Ishikawa (cell line): ENCODE measurements around the gene DEFB131B.

Experiments used
- CEBPB ChIP-seq: IDR thresholded peaks from 2 replicates; pipeline ENCODE4 v1.6.1; 2012
- CREB1 ChIP-seq: IDR thresholded peaks from 2 replicates; pipeline ENCODE4 v1.6.1; 2012; ENCODE audit warnings: low read depth
- EGR1 ChIP-seq: IDR thresholded peaks from 2 replicates; pipeline ENCODE4 v1.6.1; 2012
- EP300 ChIP-seq: IDR thresholded peaks from 2 replicates; pipeline ENCODE4 v1.6.1; 2012; ENCODE audit warnings: borderline replicate concordance
- FOXM1 ChIP-seq: IDR thresholded peaks from 2 replicates; pipeline ENCODE4 v1.6.1; 2012; ENCODE audit warnings: low read depth, borderline replicate concordance
- MAX ChIP-seq: IDR thresholded peaks from 2 replicates; pipeline ENCODE4 v1.6.1; 2012
- NFIC ChIP-seq: IDR thresholded peaks from 2 replicates; pipeline ENCODE4 v1.6.1; 2012
- RAD21 ChIP-seq: IDR thresholded peaks from 2 replicates; pipeline ENCODE4 v1.6.1; 2012; ENCODE audit warnings: low read depth
- TAF1 ChIP-seq: IDR thresholded peaks from 2 replicates; pipeline ENCODE4 v1.6.1; 2012; ENCODE audit warnings: low read depth, mild to moderate bottlenecking
- TCF12 ChIP-seq: IDR thresholded peaks from 2 replicates; pipeline ENCODE4 v1.6.1; 2012; ENCODE audit warnings: low read depth
- TEAD4 ChIP-seq: IDR thresholded peaks from 2 replicates; pipeline ENCODE4 v1.6.1; 2012
- YY1 ChIP-seq: IDR thresholded peaks from 2 replicates; pipeline ENCODE4 v1.6.1; 2012; ENCODE audit warnings: low read depth
- ZBTB7A ChIP-seq: IDR thresholded peaks from 2 replicates; pipeline ENCODE4 v1.6.1; 2012; ENCODE audit warnings: low read depth
- TF ChIP-seq, protein P1 (sequence below): IDR thresholded peaks from 2 replicates; pipeline ENCODE4 v1.6.1; 2012; ENCODE audit warnings: low read depth, mild to moderate bottlenecking
- TF ChIP-seq, protein P2 (sequence below): IDR thresholded peaks from 2 replicates; pipeline ENCODE4 v1.6.1; 2012

The DEFB131B gene

GRCh38 chr11:71931245-71931602 lies 53.0 kb downstream of the DEFB131B start:
- TF ChIP-seq ZBTB7A (no peak), TEAD4 (no peak), CREB1 (no peak), EGR1 (no peak), RAD21 (no peak), FOXM1 (no peak), NFIC (no peak), YY1 (no peak), CEBPB (no peak), TCF12 (no peak), TAF1 (no peak), EP300 (no peak), MAX (no peak)
- TF ChIP-seq, protein P1, sequence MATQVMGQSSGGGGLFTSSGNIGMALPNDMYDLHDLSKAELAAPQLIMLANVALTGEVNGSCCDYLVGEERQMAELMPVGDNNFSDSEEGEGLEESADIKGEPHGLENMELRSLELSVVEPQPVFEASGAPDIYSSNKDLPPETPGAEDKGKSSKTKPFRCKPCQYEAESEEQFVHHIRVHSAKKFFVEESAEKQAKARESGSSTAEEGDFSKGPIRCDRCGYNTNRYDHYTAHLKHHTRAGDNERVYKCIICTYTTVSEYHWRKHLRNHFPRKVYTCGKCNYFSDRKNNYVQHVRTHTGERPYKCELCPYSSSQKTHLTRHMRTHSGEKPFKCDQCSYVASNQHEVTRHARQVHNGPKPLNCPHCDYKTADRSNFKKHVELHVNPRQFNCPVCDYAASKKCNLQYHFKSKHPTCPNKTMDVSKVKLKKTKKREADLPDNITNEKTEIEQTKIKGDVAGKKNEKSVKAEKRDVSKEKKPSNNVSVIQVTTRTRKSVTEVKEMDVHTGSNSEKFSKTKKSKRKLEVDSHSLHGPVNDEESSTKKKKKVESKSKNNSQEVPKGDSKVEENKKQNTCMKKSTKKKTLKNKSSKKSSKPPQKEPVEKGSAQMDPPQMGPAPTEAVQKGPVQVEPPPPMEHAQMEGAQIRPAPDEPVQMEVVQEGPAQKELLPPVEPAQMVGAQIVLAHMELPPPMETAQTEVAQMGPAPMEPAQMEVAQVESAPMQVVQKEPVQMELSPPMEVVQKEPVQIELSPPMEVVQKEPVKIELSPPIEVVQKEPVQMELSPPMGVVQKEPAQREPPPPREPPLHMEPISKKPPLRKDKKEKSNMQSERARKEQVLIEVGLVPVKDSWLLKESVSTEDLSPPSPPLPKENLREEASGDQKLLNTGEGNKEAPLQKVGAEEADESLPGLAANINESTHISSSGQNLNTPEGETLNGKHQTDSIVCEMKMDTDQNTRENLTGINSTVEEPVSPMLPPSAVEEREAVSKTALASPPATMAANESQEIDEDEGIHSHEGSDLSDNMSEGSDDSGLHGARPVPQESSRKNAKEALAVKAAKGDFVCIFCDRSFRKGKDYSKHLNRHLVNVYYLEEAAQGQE: no peak
- TF ChIP-seq, protein P2, sequence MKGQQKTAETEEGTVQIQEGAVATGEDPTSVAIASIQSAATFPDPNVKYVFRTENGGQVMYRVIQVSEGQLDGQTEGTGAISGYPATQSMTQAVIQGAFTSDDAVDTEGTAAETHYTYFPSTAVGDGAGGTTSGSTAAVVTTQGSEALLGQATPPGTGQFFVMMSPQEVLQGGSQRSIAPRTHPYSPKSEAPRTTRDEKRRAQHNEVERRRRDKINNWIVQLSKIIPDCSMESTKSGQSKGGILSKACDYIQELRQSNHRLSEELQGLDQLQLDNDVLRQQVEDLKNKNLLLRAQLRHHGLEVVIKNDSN: no peak

DNA sequence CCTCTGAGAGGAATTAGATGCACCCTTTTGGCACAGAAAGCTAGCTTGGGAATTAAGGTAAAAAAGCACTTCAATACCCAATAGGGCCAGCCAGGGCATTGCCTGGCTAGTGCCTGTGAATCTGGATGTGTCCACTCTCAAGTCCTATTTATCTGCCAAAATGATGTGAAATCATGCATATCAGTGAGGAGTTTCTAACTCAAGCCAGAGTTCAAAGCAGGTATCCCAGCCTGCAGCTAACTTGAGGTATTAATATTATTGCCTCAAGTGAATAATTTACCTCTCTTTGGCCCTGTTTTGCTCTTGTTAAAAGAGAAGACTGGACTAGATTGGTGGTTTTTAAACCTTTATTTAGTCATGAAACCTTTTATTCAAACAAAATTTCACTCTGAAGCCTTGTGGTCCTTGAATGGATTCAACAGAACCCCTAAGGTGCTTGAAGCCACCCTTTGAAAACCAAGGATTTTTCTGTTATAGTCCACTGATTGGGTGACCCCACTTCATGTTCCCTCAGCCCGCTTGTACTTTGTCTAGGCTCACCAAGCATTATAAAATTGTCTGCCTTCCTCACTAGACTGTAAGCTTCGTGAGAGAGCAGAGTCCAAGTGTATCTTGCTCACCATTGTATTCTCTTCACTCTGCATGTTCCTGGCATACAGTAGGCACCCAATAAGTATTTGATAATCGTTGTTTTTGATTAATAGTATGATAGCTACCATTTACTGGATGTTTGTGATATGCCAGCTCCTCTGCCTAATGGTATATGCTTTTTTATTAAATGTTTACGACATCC lies 55.1 kb downstream of the DEFB131B start:
- TF ChIP-seq, protein P2: no peak
- TF ChIP-seq TCF12 (no peak), EP300 (no peak), MAX (no peak)
